Measurements from ENCODE around the gene CNN3. TPM values are rescaled to one million over a fixed set of nuclear protein-coding genes. Genes with fewer than 3 reads are reported as not detected.

The CNN3 gene
- total and polyA plus RNA-seq, 8 donors = 239 to 326 (median 277) TPM

DNA sequence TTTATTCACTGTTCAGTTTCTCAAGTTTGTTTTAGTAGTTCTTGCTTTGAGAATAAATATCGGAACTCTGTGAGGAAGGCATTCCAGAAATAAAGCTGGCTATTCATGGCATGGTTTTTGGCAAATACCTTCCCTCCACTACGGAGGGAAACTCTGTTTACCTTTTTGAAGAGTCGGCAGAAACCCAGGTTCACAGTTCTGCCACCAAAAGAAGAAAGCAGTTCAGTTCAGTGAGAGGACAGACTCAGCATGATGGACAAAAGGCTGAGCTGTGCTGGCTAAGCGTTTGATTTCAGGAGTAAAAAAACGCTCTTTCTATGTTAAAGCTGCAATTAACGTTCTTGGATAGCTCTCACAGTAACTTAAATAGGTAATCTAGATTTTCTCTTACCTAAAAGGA lies 42.4 kb downstream of the CNN3 start:
- no peak for DNase-seq

DNA sequence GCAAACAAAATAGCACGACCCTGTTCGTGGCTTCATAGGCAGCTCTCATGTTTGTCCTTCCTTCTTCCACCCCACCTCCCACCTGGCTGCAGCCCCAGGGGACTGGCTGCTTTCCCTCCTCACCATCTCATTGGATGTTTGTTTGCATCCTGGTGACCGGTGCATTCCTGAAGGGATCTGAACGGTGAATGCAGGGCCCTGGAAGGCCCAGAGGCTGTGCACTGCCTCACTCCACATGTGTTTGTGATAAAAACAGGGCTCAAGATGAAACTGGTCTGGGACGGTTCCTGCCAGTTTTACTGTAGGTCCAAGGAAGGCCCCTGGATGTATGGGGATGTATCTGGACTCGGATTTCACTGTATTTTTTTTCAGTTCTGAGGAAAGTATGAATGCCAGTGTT lies 42.8 kb downstream of the CNN3 start:
- peak overlapping the region; percentile 10 to 76 for H3K27ac ChIP-seq

More for the DNA sequence above, 42.4 kb downstream of the CNN3 start:
- H3K36me3 ChIP-seq = no peaks in the 10 kb centered on the region
- TF ChIP-seq, protein P1, sequence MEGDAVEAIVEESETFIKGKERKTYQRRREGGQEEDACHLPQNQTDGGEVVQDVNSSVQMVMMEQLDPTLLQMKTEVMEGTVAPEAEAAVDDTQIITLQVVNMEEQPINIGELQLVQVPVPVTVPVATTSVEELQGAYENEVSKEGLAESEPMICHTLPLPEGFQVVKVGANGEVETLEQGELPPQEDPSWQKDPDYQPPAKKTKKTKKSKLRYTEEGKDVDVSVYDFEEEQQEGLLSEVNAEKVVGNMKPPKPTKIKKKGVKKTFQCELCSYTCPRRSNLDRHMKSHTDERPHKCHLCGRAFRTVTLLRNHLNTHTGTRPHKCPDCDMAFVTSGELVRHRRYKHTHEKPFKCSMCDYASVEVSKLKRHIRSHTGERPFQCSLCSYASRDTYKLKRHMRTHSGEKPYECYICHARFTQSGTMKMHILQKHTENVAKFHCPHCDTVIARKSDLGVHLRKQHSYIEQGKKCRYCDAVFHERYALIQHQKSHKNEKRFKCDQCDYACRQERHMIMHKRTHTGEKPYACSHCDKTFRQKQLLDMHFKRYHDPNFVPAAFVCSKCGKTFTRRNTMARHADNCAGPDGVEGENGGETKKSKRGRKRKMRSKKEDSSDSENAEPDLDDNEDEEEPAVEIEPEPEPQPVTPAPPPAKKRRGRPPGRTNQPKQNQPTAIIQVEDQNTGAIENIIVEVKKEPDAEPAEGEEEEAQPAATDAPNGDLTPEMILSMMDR (IDR thresholded peaks at IDR 0.05) = no peak
- H3K9me3 ChIP-seq = no peaks in the 10 kb centered on the region
- H3K27ac ChIP-seq = peak overlapping the region; percentile 10 to 76
- intact Hi-C loops (cut with DNase I) = no loop called here
- no peaks in the 10 kb centered on the region for H3K27me3 ChIP-seq
- ATAC-seq = peak; percentile 45
- no peak overlapping the region for H3K4me3 ChIP-seq
- H3K4me1 ChIP-seq = peaks cover 11 to 15% of the 10 kb centered on the region in 2 donors

DNA sequence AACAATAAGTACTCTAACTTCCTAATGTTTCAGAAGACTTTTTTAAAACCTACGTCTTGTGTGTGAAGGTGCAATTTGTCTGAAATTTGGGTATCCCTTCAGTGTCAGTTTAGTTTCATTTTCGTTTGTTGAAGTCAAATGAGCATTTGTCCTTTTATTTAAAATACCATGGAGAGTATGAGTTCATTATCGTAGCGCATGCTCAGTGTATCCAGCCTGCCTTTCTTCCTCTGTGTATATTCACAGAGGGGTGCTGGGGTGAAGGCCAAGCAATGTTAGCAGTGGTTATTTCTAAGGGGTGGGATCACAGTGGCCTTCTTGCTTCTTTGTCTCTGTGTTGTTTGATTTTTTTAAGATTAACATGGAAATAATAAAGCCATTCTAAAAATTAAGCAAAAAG lies 43.2 kb downstream of the CNN3 start:
- DNase-seq = peak in 1 of 4 donors; percentile 22
- peak; percentile 76 for ATAC-seq
- intact Hi-C loops (cut with DNase I) = no loop called here

More for the DNA sequence above, 42.8 kb downstream of the CNN3 start:
- H3K9me3 ChIP-seq = no peaks in the 10 kb centered on the region
- TF ChIP-seq, protein P1 (IDR thresholded peaks at IDR 0.05) = no peak
- peak; percentile 87 for ATAC-seq
- peaks cover 11 to 15% of the 10 kb centered on the region in 2 donors for H3K4me1 ChIP-seq
- intact Hi-C loops (cut with DNase I) = no loop called here
- no peak overlapping the region for H3K4me3 ChIP-seq
- no peaks in the 10 kb centered on the region for H3K36me3 ChIP-seq
- peak in 2 of 4 donors; percentile 36 to 43 for DNase-seq
- no peaks in the 10 kb centered on the region for H3K27me3 ChIP-seq

GRCh38 chr1:94878329-94878728 lies 48.6 kb downstream of the CNN3 start:
- H3K27me3 ChIP-seq = no peaks in the 10 kb centered on the region

More for the DNA sequence above, 43.2 kb downstream of the CNN3 start:
- peaks cover 11 to 15% of the 10 kb centered on the region in 2 donors for H3K4me1 ChIP-seq
- peak overlapping the region; percentile 10 to 76 for H3K27ac ChIP-seq
- no peaks in the 10 kb centered on the region for H3K9me3 ChIP-seq
- H3K36me3 ChIP-seq = no peaks in the 10 kb centered on the region
- TF ChIP-seq, protein P1 (IDR thresholded peaks at IDR 0.05) = no peak
- no peak overlapping the region for H3K4me3 ChIP-seq
- H3K27me3 ChIP-seq = no peaks in the 10 kb centered on the region

DNA sequence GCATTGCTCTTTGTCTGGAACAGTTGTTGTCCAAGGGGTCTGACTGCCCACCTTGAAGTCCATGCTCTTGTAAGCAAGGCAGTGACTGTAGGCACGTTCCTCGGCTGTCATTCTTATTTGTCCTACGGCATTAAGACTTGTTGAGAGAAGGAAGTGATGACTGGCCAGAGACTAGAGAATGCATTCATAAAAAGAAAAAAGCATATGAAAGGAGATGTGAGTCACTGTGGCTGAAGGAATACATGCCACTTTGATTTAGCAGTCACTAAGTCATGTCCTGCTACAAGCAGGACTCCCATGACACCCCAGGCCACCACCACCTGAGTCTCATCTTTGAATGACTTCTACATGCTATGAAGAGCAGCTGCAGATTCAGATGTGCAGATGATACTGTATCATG lies 50.5 kb downstream of the CNN3 start:
- H3K27me3 ChIP-seq = no peaks in the 10 kb centered on the region
- H3K4me1 ChIP-seq = no peaks in the 10 kb centered on the region
- no peak overlapping the region for H3K4me3 ChIP-seq
- intact Hi-C loops (cut with DNase I) = no loop called here
- TF ChIP-seq, protein P1 (IDR thresholded peaks at IDR 0.05) = no peak
- H3K36me3 ChIP-seq = no peaks in the 10 kb centered on the region
- H3K27ac ChIP-seq = no peak overlapping the region
- DNase-seq = no peak
- H3K9me3 ChIP-seq = no peaks in the 10 kb centered on the region
- no peak for ATAC-seq

More at GRCh38 chr1:94878329-94878728, 48.6 kb downstream of the CNN3 start:
- Histone ChIP-seq H3K4me3 (no peak overlapping the region), H3K9me3 (no peaks in the 10 kb centered on the region), H3K27ac (no peak overlapping the region), H3K36me3 (no peaks in the 10 kb centered on the region), H3K4me1 (no peaks in the 10 kb centered on the region)
- DNase-seq = no peak
- TF ChIP-seq, protein P1 (IDR thresholded peaks at IDR 0.05) = no peak
- intact Hi-C loops (cut with DNase I) = no loop called here
- no peak for ATAC-seq

Measured in left lung (tissue), 10 donors.